SK-N-SH treated with all-trans-retinoic acid at 6 μM for 48 hours (cell line): ENCODE measurements around the gene DEFB112.

ENCODE experiments used
- ARNTL ChIP-seq: fragments of 450-650 bp; formaldehyde crosslinking; IDR thresholded peaks from 2 replicates; pipeline ENCODE4 v1.5.0; 2020; ENCODE audit warnings: low read depth, mild to moderate bottlenecking, moderate library complexity, borderline replicate concordance
- TCF4 ChIP-seq: fragments of 250-450 bp; sonication (Bioruptor Pico); IDR thresholded peaks from 2 replicates; pipeline ENCODE4 v1.8.0; 2021; ENCODE audit warnings: mild to moderate bottlenecking, moderate library complexity, borderline replicate concordance
- ZFP3 ChIP-seq: fragments of 250-450 bp; sonication (Bioruptor Pico); IDR thresholded peaks from 2 replicates; pipeline ENCODE4 v1.5.0; 2020; ENCODE audit warnings: mild to moderate bottlenecking, moderate library complexity

- no peak for TF ChIP-seq ZFP3 (CRISPR knock-in tag)
- no peak for TF ChIP-seq ARNTL (CRISPR knock-in tag)
- TF ChIP-seq TCF4 (CRISPR knock-in tag) = no peak
Observed at GRCh38 chr6:50030350-50030749, 19.4 kb downstream of the DEFB112 start.
